GM23338 (cell line): ENCODE measurements around the gene LLGL1. TPM values are rescaled to one million over a fixed set of nuclear protein-coding genes. Genes with fewer than 3 reads are reported as not detected.

ENCODE experiments used
- ATAC-seq: fragments of 200-7000 bp; cut with Tn5 transposase; 3 replicates; pipeline ENCODE4 v1.9.1; 2020
- DNase-seq: peaks from one replicate; pipeline ENCODE4 v3.0.0-alpha.2; 2015; ENCODE audit warnings: low spot score
- H2AFZ ChIP-seq: fragments of 200-600 bp; sonication (generic); 2 replicates; pipeline ENCODE4 v1.8.0; 2016; ENCODE audit warnings: antibody characterized with exemption, mild to moderate bottlenecking, moderate library complexity
- H3F3A ChIP-seq: fragments of 200-600 bp; sonication (generic); replicated peaks from 2 replicates; pipeline ENCODE4 v1.8.0; 2017; ENCODE audit warnings: antibody characterized with exemption, mixed run types, low read depth
- H3K27ac ChIP-seq: fragments of 200-600 bp; sonication (generic); 2 replicates; pipeline ENCODE4 v1.6.1; 2016; ENCODE audit warnings: low read depth
- H3K27me3 ChIP-seq: fragments of 200-600 bp; sonication (generic); 2 replicates; pipeline ENCODE4 v1.8.0; 2016; ENCODE audit warnings: mild to moderate bottlenecking, mixed run types, moderate library complexity; ENCODE audit not compliant: insufficient read depth
- H3K36me3 ChIP-seq: fragments of 200-600 bp; sonication (generic); 2 replicates; pipeline ENCODE4 v1.8.0; 2016; ENCODE audit warnings: mild to moderate bottlenecking; ENCODE audit not compliant: insufficient read depth
- H3K4me1 ChIP-seq: fragments of 200-600 bp; sonication (generic); 2 replicates; pipeline ENCODE4 v1.8.0; 2016; ENCODE audit warnings: mild to moderate bottlenecking, moderate library complexity; ENCODE audit not compliant: insufficient read depth
- H3K4me2 ChIP-seq: fragments of 200-600 bp; sonication (generic); 2 replicates; pipeline ENCODE4 v1.7.1; 2017; ENCODE audit warnings: mixed run types
- H3K4me3 ChIP-seq: fragments of 200-600 bp; sonication (generic); 2 replicates; pipeline ENCODE4 v1.6.1; 2016; ENCODE audit warnings: mixed run types
- H3K79me2 ChIP-seq: fragments of 200-600 bp; sonication (generic); replicated peaks from 2 replicates; pipeline ENCODE4 v1.8.0; 2017; ENCODE audit warnings: mild to moderate bottlenecking; ENCODE audit not compliant: insufficient read depth
- H3K9me2 ChIP-seq: fragments of 200-600 bp; sonication (generic); 2 replicates; pipeline ENCODE4 v1.8.0; 2017; ENCODE audit not compliant: insufficient read depth
- H4K20me1 ChIP-seq: fragments of 200-600 bp; sonication (generic); replicated peaks from 2 replicates; pipeline ENCODE4 v1.8.0; 2017; ENCODE audit warnings: mild to moderate bottlenecking; ENCODE audit not compliant: insufficient read depth
- H3K27ac Mint-ChIP-seq: 2 replicates; pipeline ENCODE4 v1.8.0; 2020; ENCODE audit warnings: inconsistent platforms, mild to moderate bottlenecking, moderate library complexity, mixed read lengths
- H3K27me3 Mint-ChIP-seq: 3 replicates; pipeline ENCODE4 v1.8.0; 2022; ENCODE audit warnings: low read depth, mild to moderate bottlenecking, moderate library complexity, mixed read lengths, inconsistent platforms; ENCODE audit not compliant: insufficient read depth, poor library complexity
- H3K36me3 Mint-ChIP-seq: 3 replicates; pipeline ENCODE4 v1.8.0; 2021; ENCODE audit warnings: low read depth, mild to moderate bottlenecking, inconsistent platforms, moderate library complexity, mixed read lengths
- H3K4me1 Mint-ChIP-seq: 3 replicates; pipeline ENCODE4 v1.8.0; 2020; ENCODE audit warnings: mild to moderate bottlenecking, inconsistent platforms, mixed read lengths
- H3K4me3 Mint-ChIP-seq: 3 replicates; pipeline ENCODE4 v1.8.0; 2021; ENCODE audit warnings: moderate library complexity, mild to moderate bottlenecking, inconsistent platforms, mixed read lengths
- H3K9me3 Mint-ChIP-seq: 3 replicates; pipeline ENCODE4 v1.8.0; 2020; ENCODE audit warnings: moderate library complexity, mild to moderate bottlenecking, inconsistent platforms, mixed read lengths
- CREB1 ChIP-seq: fragments of 250-450 bp; sonication (Bioruptor Pico); IDR thresholded peaks from 2 replicates; pipeline ENCODE4 v1.5.0; 2020; ENCODE audit warnings: low read depth, mild to moderate bottlenecking, moderate library complexity
- EZH2 ChIP-seq: fragments of 200-600 bp; sonication (generic); IDR thresholded peaks from one replicate; pipeline ENCODE4 v1.8.0; 2017; ENCODE audit warnings: antibody characterized with exemption, mild to moderate bottlenecking, low read depth; ENCODE audit not compliant: unreplicated experiment
- EZH2phosphoT487 ChIP-seq: fragments of 200-600 bp; sonication (generic); IDR thresholded peaks from one replicate; pipeline ENCODE4 v1.8.1; 2018; ENCODE audit warnings: antibody characterized with exemption; ENCODE audit not compliant: unreplicated experiment
- JUNB ChIP-seq: IDR thresholded peaks from one replicate; pipeline ENCODE4 v1.6.1; 2016; ENCODE audit warnings: antibody characterized with exemption; ENCODE audit not compliant: unreplicated experiment
- NANOG ChIP-seq: IDR thresholded peaks from 2 replicates; pipeline ENCODE4 v1.6.1; 2016; ENCODE audit warnings: antibody characterized with exemption, borderline replicate concordance
- POLR2AphosphoS5 ChIP-seq: IDR thresholded peaks from 2 replicates; pipeline ENCODE4 v1.6.1; 2016; ENCODE audit warnings: antibody characterized with exemption, low read depth
- STAT1 ChIP-seq: IDR thresholded peaks from one replicate; pipeline ENCODE4 v1.6.1; 2016; ENCODE audit warnings: antibody characterized with exemption; ENCODE audit not compliant: unreplicated experiment
- ZNF114 ChIP-seq: fragments of 250-450 bp; sonication (Bioruptor Pico); IDR thresholded peaks from 2 replicates; pipeline ENCODE4 v1.5.0; 2020; ENCODE audit warnings: mild to moderate bottlenecking, moderate library complexity
- ZNF331 ChIP-seq: fragments of 250-450 bp; sonication (Bioruptor Pico); IDR thresholded peaks from 2 replicates; pipeline ENCODE4 v1.5.0; 2020; ENCODE audit warnings: low read depth, mild to moderate bottlenecking, moderate library complexity
- polyA plus RNA-seq: library from polyadenylated mRNA; unstranded; fragments of >200 nt; fragmentation: Nextera tagmentation; extraction: Ambion mirVana; gene quantifications from 2 replicates; pipeline ENCODE4 v1.2.1, GENCODE V29; 2016
- total RNA-seq: library from RNA; depleted of rRNA; stranded (reverse); fragments of >200 nt; shearing (Covaris generic); gene quantifications from 2 replicates; pipeline ENCODE4 v1.2.3, GENCODE V29; 2014
- TF ChIP-seq, protein P1 (sequence below): fragments of 250-450 bp; sonication (Bioruptor Pico); IDR thresholded peaks from 2 replicates; pipeline ENCODE4 v1.5.0; 2020; ENCODE audit warnings: mild to moderate bottlenecking, moderate library complexity
- TF ChIP-seq, protein P2 (sequence below): IDR thresholded peaks from one replicate; pipeline ENCODE4 v1.6.1; 2018; ENCODE audit warnings: antibody characterized with exemption; ENCODE audit not compliant: unreplicated experiment
- TF ChIP-seq, protein P3 (sequence below): IDR thresholded peaks from 2 replicates; pipeline ENCODE4 v1.6.1; 2016; ENCODE audit warnings: antibody characterized with exemption
- TF ChIP-seq, protein P4 (sequence below), 2 experiments: fragments of 200-600 bp in 1 of 2; sonication (generic) in 1 of 2; conservative IDR thresholded peaks; 2 replicates each; pipeline versions ENCODE4 v1.5.1 to v1.6.1; 2016 to 2017; ENCODE audit warnings: antibody characterized with exemption in 2 of 2, low read depth in 2 of 2, mild to moderate bottlenecking in 2 of 2, moderate library complexity in 1 of 2

The LLGL1 gene
- total and polyA plus RNA-seq, 2 experiments from 2014 or later = 5.9 to 129 TPM

DNA sequence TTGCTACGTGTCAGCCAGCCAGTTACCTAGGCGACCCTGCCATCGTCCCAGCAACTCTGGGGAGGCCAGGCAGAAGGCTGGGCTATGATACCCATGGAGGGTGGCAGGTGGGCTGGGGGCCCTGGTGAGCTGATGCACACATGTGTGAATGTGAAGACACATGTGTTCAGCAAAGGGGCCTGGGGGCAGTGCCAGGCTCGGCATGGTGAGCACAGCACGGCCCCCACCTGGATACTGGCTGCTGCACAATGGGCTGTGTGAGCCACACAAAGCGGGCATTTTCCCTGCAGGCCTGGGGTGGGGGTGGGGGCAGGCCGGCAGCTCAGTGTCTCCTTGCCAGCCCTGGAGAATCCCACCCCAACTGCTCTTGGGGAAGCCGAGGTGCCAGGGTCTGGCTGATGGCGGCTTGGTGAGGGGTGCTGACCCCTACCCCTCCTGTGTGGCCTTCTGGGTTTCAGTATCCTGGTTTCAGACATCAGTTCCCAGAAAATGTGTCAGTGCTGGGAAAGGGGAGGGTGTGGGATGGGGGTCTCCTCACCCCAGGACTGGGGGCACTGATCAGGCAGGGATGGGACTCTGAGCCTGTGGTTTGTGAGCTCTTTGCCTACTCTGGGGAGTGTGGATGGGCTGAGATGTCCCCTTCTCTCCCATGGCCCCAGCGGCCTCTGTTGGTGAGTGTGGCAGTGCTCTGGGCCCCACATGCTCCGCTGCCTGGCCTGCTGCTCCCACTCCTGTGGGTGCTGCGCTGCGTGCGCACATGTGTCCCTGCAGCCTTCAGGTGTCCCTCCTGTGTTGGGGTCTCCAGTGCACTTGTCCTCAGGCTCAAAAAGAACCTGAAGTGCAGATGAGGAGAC is 5.1 kb downstream of the LLGL1 start:
- Histone ChIP-seq H3K4me2 (no peak overlapping the region), H3K27me3 (no peaks in the 10 kb centered on the region), H3K9me2 (no peaks in the 10 kb centered on the region), H4K20me1 (peaks cover 4% of the 10 kb centered on the region), H3K36me3 (0 out of 2 replicates have a peak, but pooled peaks cover 3% of the 10 kb centered on the region), H3F3A (no peaks in the 10 kb centered on the region), H3K79me2 (peaks cover 58% of the 10 kb centered on the region), H3K4me1 (peaks cover 7% of the 10 kb centered on the region; the same call in 1 of the 2 replicates), H2AFZ (no peak overlapping the region), H3K27ac (no peak overlapping the region), H3K4me3 (no peak overlapping the region)
- no peak for DNase-seq
- Mint-ChIP-seq H3K4me1 (peaks cover 18% of the 10 kb centered on the region), H3K9me3 (no peaks in the 10 kb centered on the region), H3K4me3 (no peak overlapping the region), H3K27me3 (peaks cover 7% of the 10 kb centered on the region), H3K36me3 (peaks cover 12% of the 10 kb centered on the region), H3K27ac (no peak overlapping the region)
- TF ChIP-seq NANOG (no peak), JUNB (no peak), POLR2AphosphoS5 (no peak), STAT1 (no peak), ZNF331 (CRISPR knock-in tag) (no peak), ZNF114 (CRISPR knock-in tag) (no peak), CREB1 (CRISPR knock-in tag) (no peak), EZH2phosphoT487 (no peak), EZH2 (no peak)
- TF ChIP-seq, protein P1, sequence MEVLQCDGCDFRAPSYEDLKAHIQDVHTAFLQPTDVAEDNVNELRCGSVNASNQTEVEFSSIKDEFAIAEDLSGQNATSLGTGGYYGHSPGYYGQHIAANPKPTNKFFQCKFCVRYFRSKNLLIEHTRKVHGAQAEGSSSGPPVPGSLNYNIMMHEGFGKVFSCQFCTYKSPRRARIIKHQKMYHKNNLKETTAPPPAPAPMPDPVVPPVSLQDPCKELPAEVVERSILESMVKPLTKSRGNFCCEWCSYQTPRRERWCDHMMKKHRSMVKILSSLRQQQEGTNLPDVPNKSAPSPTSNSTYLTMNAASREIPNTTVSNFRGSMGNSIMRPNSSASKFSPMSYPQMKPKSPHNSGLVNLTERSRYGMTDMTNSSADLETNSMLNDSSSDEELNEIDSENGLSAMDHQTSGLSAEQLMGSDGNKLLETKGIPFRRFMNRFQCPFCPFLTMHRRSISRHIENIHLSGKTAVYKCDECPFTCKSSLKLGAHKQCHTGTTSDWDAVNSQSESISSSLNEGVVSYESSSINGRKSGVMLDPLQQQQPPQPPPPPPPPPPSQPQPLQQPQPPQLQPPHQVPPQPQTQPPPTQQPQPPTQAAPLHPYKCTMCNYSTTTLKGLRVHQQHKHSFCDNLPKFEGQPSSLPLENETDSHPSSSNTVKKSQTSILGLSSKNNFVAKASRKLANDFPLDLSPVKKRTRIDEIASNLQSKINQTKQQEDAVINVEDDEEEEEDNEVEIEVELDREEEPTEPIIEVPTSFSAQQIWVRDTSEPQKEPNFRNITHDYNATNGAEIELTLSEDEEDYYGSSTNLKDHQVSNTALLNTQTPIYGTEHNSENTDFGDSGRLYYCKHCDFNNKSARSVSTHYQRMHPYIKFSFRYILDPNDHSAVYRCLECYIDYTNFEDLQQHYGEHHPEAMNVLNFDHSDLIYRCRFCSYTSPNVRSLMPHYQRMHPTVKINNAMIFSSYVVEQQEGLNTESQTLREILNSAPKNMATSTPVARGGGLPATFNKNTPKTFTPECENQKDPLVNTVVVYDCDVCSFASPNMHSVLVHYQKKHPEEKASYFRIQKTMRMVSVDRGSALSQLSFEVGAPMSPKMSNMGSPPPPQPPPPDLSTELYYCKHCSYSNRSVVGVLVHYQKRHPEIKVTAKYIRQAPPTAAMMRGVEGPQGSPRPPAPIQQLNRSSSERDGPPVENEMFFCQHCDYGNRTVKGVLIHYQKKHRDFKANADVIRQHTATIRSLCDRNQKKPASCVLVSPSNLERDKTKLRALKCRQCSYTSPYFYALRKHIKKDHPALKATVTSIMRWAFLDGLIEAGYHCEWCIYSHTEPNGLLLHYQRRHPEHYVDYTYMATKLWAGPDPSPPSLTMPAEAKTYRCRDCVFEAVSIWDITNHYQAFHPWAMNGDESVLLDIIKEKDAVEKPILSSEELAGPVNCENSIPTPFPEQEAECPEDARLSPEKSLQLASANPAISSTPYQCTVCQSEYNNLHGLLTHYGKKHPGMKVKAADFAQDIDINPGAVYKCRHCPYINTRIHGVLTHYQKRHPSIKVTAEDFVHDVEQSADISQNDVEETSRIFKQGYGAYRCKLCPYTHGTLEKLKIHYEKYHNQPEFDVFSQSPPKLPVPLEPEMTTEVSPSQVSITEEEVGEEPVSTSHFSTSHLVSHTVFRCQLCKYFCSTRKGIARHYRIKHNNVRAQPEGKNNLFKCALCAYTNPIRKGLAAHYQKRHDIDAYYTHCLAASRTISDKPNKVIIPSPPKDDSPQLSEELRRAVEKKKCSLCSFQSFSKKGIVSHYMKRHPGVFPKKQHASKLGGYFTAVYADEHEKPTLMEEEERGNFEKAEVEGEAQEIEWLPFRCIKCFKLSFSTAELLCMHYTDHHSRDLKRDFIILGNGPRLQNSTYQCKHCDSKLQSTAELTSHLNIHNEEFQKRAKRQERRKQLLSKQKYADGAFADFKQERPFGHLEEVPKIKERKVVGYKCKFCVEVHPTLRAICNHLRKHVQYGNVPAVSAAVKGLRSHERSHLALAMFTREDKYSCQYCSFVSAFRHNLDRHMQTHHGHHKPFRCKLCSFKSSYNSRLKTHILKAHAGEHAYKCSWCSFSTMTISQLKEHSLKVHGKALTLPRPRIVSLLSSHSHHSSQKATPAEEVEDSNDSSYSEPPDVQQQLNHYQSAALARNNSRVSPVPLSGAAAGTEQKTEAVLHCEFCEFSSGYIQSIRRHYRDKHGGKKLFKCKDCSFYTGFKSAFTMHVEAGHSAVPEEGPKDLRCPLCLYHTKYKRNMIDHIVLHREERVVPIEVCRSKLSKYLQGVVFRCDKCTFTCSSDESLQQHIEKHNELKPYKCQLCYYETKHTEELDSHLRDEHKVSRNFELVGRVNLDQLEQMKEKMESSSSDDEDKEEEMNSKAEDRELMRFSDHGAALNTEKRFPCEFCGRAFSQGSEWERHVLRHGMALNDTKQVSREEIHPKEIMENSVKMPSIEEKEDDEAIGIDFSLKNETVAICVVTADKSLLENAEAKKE (CRISPR knock-in tag) = no peak
- TF ChIP-seq, protein P2, sequence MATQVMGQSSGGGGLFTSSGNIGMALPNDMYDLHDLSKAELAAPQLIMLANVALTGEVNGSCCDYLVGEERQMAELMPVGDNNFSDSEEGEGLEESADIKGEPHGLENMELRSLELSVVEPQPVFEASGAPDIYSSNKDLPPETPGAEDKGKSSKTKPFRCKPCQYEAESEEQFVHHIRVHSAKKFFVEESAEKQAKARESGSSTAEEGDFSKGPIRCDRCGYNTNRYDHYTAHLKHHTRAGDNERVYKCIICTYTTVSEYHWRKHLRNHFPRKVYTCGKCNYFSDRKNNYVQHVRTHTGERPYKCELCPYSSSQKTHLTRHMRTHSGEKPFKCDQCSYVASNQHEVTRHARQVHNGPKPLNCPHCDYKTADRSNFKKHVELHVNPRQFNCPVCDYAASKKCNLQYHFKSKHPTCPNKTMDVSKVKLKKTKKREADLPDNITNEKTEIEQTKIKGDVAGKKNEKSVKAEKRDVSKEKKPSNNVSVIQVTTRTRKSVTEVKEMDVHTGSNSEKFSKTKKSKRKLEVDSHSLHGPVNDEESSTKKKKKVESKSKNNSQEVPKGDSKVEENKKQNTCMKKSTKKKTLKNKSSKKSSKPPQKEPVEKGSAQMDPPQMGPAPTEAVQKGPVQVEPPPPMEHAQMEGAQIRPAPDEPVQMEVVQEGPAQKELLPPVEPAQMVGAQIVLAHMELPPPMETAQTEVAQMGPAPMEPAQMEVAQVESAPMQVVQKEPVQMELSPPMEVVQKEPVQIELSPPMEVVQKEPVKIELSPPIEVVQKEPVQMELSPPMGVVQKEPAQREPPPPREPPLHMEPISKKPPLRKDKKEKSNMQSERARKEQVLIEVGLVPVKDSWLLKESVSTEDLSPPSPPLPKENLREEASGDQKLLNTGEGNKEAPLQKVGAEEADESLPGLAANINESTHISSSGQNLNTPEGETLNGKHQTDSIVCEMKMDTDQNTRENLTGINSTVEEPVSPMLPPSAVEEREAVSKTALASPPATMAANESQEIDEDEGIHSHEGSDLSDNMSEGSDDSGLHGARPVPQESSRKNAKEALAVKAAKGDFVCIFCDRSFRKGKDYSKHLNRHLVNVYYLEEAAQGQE = no peak
- TF ChIP-seq, protein P3, sequence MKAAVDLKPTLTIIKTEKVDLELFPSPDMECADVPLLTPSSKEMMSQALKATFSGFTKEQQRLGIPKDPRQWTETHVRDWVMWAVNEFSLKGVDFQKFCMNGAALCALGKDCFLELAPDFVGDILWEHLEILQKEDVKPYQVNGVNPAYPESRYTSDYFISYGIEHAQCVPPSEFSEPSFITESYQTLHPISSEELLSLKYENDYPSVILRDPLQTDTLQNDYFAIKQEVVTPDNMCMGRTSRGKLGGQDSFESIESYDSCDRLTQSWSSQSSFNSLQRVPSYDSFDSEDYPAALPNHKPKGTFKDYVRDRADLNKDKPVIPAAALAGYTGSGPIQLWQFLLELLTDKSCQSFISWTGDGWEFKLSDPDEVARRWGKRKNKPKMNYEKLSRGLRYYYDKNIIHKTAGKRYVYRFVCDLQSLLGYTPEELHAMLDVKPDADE = no peak
- TF ChIP-seq, protein P4, sequence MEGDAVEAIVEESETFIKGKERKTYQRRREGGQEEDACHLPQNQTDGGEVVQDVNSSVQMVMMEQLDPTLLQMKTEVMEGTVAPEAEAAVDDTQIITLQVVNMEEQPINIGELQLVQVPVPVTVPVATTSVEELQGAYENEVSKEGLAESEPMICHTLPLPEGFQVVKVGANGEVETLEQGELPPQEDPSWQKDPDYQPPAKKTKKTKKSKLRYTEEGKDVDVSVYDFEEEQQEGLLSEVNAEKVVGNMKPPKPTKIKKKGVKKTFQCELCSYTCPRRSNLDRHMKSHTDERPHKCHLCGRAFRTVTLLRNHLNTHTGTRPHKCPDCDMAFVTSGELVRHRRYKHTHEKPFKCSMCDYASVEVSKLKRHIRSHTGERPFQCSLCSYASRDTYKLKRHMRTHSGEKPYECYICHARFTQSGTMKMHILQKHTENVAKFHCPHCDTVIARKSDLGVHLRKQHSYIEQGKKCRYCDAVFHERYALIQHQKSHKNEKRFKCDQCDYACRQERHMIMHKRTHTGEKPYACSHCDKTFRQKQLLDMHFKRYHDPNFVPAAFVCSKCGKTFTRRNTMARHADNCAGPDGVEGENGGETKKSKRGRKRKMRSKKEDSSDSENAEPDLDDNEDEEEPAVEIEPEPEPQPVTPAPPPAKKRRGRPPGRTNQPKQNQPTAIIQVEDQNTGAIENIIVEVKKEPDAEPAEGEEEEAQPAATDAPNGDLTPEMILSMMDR (conservative IDR thresholded peaks at IDR 0.05; ENCODE audit: low read depth in 2 of 2) = no peak
- ATAC-seq = no peak
